MM.1S (cell line): Measurements from ENCODE around the gene SDCCAG8.

Experiments
- DNase-seq: peaks from one replicate; pipeline ENCODE4 v3.0.0-alpha.2; 2015
- H2AFZ ChIP-seq: fragments of 300-600 bp; sonication (generic); 2 replicates; pipeline ENCODE4 v1.6.0; 2016; ENCODE audit warnings: antibody characterized with exemption, low read length
- H3F3A ChIP-seq: fragments of 300-600 bp; sonication (generic); 2 replicates; pipeline ENCODE4 v1.6.1; 2016; ENCODE audit warnings: mild to moderate bottlenecking, antibody characterized with exemption, low read length, moderate library complexity, mixed read lengths; ENCODE audit not compliant: insufficient read depth
- H3K27ac ChIP-seq: fragments of 300-600 bp; sonication (generic); 2 replicates; pipeline ENCODE4 v1.5.1; 2016; ENCODE audit warnings: mild to moderate bottlenecking, low read length
- H3K27me3 ChIP-seq: fragments of 300-600 bp; sonication (generic); replicated peaks from 2 replicates; pipeline ENCODE4 v1.6.0; 2016; ENCODE audit warnings: low read length; ENCODE audit not compliant: insufficient read depth
- H3K36me3 ChIP-seq: fragments of 300-600 bp; sonication (generic); replicated peaks from 2 replicates; pipeline ENCODE4 v1.6.1; 2016; ENCODE audit warnings: mild to moderate bottlenecking, low read length, mixed read lengths; ENCODE audit not compliant: insufficient read depth
- H3K4me1 ChIP-seq: fragments of 300-600 bp; sonication (generic); 2 replicates; pipeline ENCODE4 v1.6.1; 2016; ENCODE audit warnings: low read length, mixed read lengths
- H3K4me2 ChIP-seq: fragments of 300-600 bp; sonication (generic); 2 replicates; pipeline ENCODE4 v1.6.0; 2016; ENCODE audit warnings: low read depth, low read length
- H3K4me3 ChIP-seq: fragments of 300-600 bp; sonication (generic); 2 replicates; pipeline ENCODE4 v1.5.1; 2016; ENCODE audit warnings: low read length, mixed read lengths
- H3K79me2 ChIP-seq: fragments of 300-600 bp; sonication (generic); 2 replicates; pipeline ENCODE4 v1.6.1; 2016; ENCODE audit warnings: mixed run types, low read length, mixed read lengths
- H3K9ac ChIP-seq: fragments of 300-600 bp; sonication (generic); 2 replicates; pipeline ENCODE4 v1.6.1; 2016; ENCODE audit warnings: low read length, mixed read lengths
- H3K9me2 ChIP-seq: fragments of 300-600 bp; sonication (generic); replicated peaks from 2 replicates; pipeline ENCODE4 v1.6.1; 2016; ENCODE audit warnings: mild to moderate bottlenecking, low read length, mixed read lengths; ENCODE audit not compliant: insufficient read depth
- H3K9me3 ChIP-seq: fragments of 300-600 bp; sonication (generic); replicated peaks from 2 replicates; pipeline ENCODE4 v1.6.1; 2016; ENCODE audit warnings: mild to moderate bottlenecking, low read length, mixed read lengths; ENCODE audit not compliant: insufficient read depth
- H4K20me1 ChIP-seq: fragments of 300-600 bp; sonication (generic); 2 replicates; pipeline ENCODE4 v1.6.1; 2016; ENCODE audit warnings: mild to moderate bottlenecking, low read length, moderate library complexity, mixed read lengths; ENCODE audit not compliant: insufficient read depth
- CTCF ChIP-seq: fragments of 300-600 bp; sonication (generic); IDR thresholded peaks from 2 replicates; pipeline ENCODE4 v1.5.1; 2016; ENCODE audit warnings: antibody characterized with exemption, low read length, mixed read lengths
- EZH2 ChIP-seq: fragments of 300-600 bp; sonication (generic); optimal IDR thresholded peaks from 2 replicates; pipeline ENCODE3; 2017; ENCODE audit warnings: low read depth, mild to moderate bottlenecking, antibody characterized with exemption, low read length, mixed read lengths
- EZH2phosphoT487 ChIP-seq: fragments of 300-600 bp; sonication (generic); IDR thresholded peaks from 2 replicates; pipeline ENCODE4 v1.6.1; 2018; ENCODE audit warnings: antibody characterized with exemption, low read length

SDCCAG8 gene

GRCh38 chr1:243465081-243465480, 209.2 kb downstream of the SDCCAG8 start:
- H3K27ac ChIP-seq, result no peak overlapping the region
- H3K4me3 ChIP-seq, result no peak overlapping the region
- no peaks in the 10 kb centered on the region for H3K9me3 ChIP-seq
- H3F3A ChIP-seq, result no peaks in the 10 kb centered on the region
- no peaks in the 10 kb centered on the region for H3K9me2 ChIP-seq
- no peak overlapping the region for H3K9ac ChIP-seq
- no peaks in the 10 kb centered on the region for H3K27me3 ChIP-seq
- no peak overlapping the region for H2AFZ ChIP-seq
- H3K36me3 ChIP-seq, result no peaks in the 10 kb centered on the region
- no peak for DNase-seq
- no peak overlapping the region for H3K4me2 ChIP-seq
- H3K79me2 ChIP-seq, result no peaks in the 10 kb centered on the region
- no peaks in the 10 kb centered on the region for H4K20me1 ChIP-seq
- H3K4me1 ChIP-seq, result no peaks in the 10 kb centered on the region
- TF ChIP-seq EZH2phosphoT487 (no peak), CTCF (no peak), EZH2 (no peak)

GRCh38 chr1:243465738-243466137, 209.9 kb downstream of the SDCCAG8 start:
- no peaks in the 10 kb centered on the region for H3K27me3 ChIP-seq
- no peaks in the 10 kb centered on the region for H3K4me1 ChIP-seq
- no peak overlapping the region for H2AFZ ChIP-seq
- no peak for TF ChIP-seq EZH2
- no peak for TF ChIP-seq EZH2phosphoT487
- TF ChIP-seq CTCF, result no peak
- H3K4me2 ChIP-seq, result no peak overlapping the region
- no peaks in the 10 kb centered on the region for H3K9me3 ChIP-seq
- no peaks in the 10 kb centered on the region for H3K9me2 ChIP-seq
- H3K9ac ChIP-seq, result no peak overlapping the region
- no peak overlapping the region for H3K27ac ChIP-seq
- H3F3A ChIP-seq, result no peaks in the 10 kb centered on the region
- no peaks in the 10 kb centered on the region for H4K20me1 ChIP-seq
- H3K79me2 ChIP-seq, result no peaks in the 10 kb centered on the region
- no peak overlapping the region for H3K4me3 ChIP-seq
- no peak for DNase-seq
- no peaks in the 10 kb centered on the region for H3K36me3 ChIP-seq

- 0 out of 2 replicates have a peak, but pooled peaks cover 3% of the 10 kb centered on the region for H3F3A ChIP-seq
- no peak for DNase-seq
- H3K27me3 ChIP-seq, result no peaks in the 10 kb centered on the region
- H3K79me2 ChIP-seq, result no peaks in the 10 kb centered on the region
- no peak overlapping the region for H3K9ac ChIP-seq
- no peak overlapping the region for H2AFZ ChIP-seq
- H3K4me2 ChIP-seq, result no peak overlapping the region
- H3K4me3 ChIP-seq, result no peak overlapping the region
- no peaks in the 10 kb centered on the region for H3K36me3 ChIP-seq
- peaks cover 17% of the 10 kb centered on the region for H3K4me1 ChIP-seq
- H4K20me1 ChIP-seq, result no peaks in the 10 kb centered on the region
- no peak overlapping the region for H3K27ac ChIP-seq
- TF ChIP-seq EZH2 (no peak), EZH2phosphoT487 (no peak), CTCF (no peak)
- H3K9me3 ChIP-seq, result no peaks in the 10 kb centered on the region
- no peaks in the 10 kb centered on the region for H3K9me2 ChIP-seq
These were observed 213.7 kb downstream of the SDCCAG8 start for GRCh38 chr1:243469497-243469896.
